OCI-LY3 (cell line): Measurements from ENCODE around the gene RTKN.

Experiments used
- H2AFZ ChIP-seq: fragments of 200-600, 300-600 bp; shearing (Covaris generic); 2 replicates; pipeline ENCODE4 v1.6.0; 2014; ENCODE audit warnings: antibody characterized with exemption, low read depth, low read length
- H3K27ac ChIP-seq: fragments of 200-600, 300-600 bp; sonication (generic); 2 replicates; pipeline ENCODE4 v1.5.1; 2014; ENCODE audit warnings: mild to moderate bottlenecking, low read length, moderate library complexity, mixed read lengths
- H3K27me3 ChIP-seq: fragments of 200-600, 300-600 bp; sonication (generic); 2 replicates; pipeline ENCODE4 v1.6.1; 2014; ENCODE audit warnings: low read depth, low read length, mixed read lengths
- H3K36me3 ChIP-seq: fragments of 200-600, 300-600 bp; sonication (generic); replicated peaks from 2 replicates; pipeline ENCODE3; 2014; ENCODE audit warnings: low read depth, low read length, mixed read lengths
- H3K4me1 ChIP-seq: fragments of 300-600, 200-600 bp; sonication (generic); 2 replicates; pipeline ENCODE4 v1.6.1; 2014; ENCODE audit warnings: low read length, mixed read lengths
- H3K4me2 ChIP-seq: fragments of 200-600, 300-600 bp; sonication (generic); 2 replicates; pipeline ENCODE4 v1.6.1; 2014; ENCODE audit warnings: low read length, mixed read lengths
- H3K4me3 ChIP-seq: fragments of 300-600, 200-600 bp; sonication (generic); 2 replicates; pipeline ENCODE4 v1.5.1; 2014; ENCODE audit warnings: antibody characterized with exemption, mild to moderate bottlenecking, low read length, moderate library complexity
- H3K79me2 ChIP-seq: fragments of 300-600, 200-600 bp; shearing (Covaris generic); 2 replicates; pipeline ENCODE4 v1.6.1; 2014; ENCODE audit warnings: mild to moderate bottlenecking, low read length, mixed read lengths
- H3K9ac ChIP-seq: fragments of 300-600, 200-600 bp; shearing (Covaris generic); 2 replicates; pipeline ENCODE4 v1.6.0; 2014; ENCODE audit warnings: mild to moderate bottlenecking, low read length, moderate library complexity
- H3K9me3 ChIP-seq: fragments of 200-600, 300-600 bp; shearing (Covaris generic); 2 replicates; pipeline ENCODE4 v1.6.1; 2014; ENCODE audit warnings: low read length, mixed read lengths; ENCODE audit not compliant: insufficient read depth
- H4K20me1 ChIP-seq: fragments of 200-600, 300-600 bp; sonication (generic); 2 replicates; pipeline ENCODE4 v1.6.1; 2016; ENCODE audit warnings: low read length, mixed read lengths; ENCODE audit not compliant: insufficient read depth
- EZH2phosphoT487 ChIP-seq: fragments of 200-600 bp; shearing (Covaris generic); IDR thresholded peaks from 2 replicates; pipeline ENCODE4 v1.6.1; 2018; ENCODE audit warnings: antibody characterized with exemption, mixed run types, low read depth
- TF ChIP-seq, protein P1 (sequence below): fragments of 200-600, 300-600 bp; sonication (generic); IDR thresholded peaks from 2 replicates; pipeline ENCODE4 v1.5.1; 2014; ENCODE audit warnings: antibody characterized with exemption, low read length, low read depth

RTKN gene

DNA sequence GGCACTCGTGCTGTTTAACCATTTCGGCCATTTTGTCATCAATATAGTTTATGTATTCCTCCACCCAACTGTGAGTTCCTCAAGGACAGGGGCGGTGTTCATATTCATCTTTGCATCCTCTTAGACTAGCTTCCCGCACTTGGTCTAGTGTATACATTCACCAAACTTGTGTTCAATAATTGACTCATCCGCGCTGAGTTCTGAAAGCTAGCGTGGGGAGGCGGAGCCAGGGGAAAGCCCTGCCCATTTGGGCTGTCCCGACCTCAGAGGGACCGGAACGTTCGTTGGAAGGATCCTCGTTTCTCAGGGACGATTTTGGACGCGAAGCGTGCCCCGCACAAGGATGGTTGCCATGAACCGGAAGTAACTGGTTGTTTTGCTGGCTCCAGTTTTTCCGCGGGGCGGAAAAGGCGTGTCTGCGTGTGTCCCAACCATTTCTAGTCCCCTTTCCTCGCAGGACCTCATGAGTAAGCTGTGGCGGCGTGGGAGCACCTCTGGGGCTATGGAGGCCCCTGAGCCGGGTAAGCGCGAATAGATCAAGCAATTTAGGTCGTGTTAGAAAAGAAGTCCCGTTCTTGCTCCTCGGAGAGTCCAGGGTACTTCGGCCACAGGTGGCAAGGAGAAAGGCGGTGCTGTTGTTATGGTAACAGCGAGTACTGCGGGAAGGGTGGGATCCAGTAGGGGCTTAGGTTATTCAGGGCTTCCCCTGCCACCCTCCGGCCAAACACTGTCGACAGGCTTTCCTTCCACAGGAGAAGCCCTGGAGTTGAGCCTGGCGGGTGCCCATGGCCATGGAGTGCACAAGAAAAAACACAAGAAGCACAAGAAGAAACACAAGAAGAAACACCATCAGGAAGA, 13.1 kb upstream of the RTKN start, which contains the start of gene INO80B:
Gene INO80B (plus strand): TSS at position 434 of the 858 bp plus-strand sequence. CDS start 30 bp downstream, at position 464.
- peaks cover 20% of the 10 kb centered on the region for H3K79me2 ChIP-seq
- H4K20me1 ChIP-seq, result no peaks in the 10 kb centered on the region
- H3K9me3 ChIP-seq, result no peaks in the 10 kb centered on the region
- H3K4me1 ChIP-seq, result peaks cover 23% of the 10 kb centered on the region
- peak within 1 kb of the TSS; percentile 54 for H3K27ac ChIP-seq
- peak within 1 kb of the TSS; percentile 68 for H3K9ac ChIP-seq
- TF ChIP-seq, protein P1, sequence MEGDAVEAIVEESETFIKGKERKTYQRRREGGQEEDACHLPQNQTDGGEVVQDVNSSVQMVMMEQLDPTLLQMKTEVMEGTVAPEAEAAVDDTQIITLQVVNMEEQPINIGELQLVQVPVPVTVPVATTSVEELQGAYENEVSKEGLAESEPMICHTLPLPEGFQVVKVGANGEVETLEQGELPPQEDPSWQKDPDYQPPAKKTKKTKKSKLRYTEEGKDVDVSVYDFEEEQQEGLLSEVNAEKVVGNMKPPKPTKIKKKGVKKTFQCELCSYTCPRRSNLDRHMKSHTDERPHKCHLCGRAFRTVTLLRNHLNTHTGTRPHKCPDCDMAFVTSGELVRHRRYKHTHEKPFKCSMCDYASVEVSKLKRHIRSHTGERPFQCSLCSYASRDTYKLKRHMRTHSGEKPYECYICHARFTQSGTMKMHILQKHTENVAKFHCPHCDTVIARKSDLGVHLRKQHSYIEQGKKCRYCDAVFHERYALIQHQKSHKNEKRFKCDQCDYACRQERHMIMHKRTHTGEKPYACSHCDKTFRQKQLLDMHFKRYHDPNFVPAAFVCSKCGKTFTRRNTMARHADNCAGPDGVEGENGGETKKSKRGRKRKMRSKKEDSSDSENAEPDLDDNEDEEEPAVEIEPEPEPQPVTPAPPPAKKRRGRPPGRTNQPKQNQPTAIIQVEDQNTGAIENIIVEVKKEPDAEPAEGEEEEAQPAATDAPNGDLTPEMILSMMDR, result no peak
- no peak for TF ChIP-seq EZH2phosphoT487
- no peaks in the 10 kb centered on the region for H3K27me3 ChIP-seq
- peak within 1 kb of the TSS; percentile 87 for H2AFZ ChIP-seq
- H3K4me3 ChIP-seq, result peak within 1 kb of the TSS; percentile 85
- H3K36me3 ChIP-seq, result no peaks in the 10 kb centered on the region
- peak within 1 kb of the TSS; percentile 89 for H3K4me2 ChIP-seq

DNA sequence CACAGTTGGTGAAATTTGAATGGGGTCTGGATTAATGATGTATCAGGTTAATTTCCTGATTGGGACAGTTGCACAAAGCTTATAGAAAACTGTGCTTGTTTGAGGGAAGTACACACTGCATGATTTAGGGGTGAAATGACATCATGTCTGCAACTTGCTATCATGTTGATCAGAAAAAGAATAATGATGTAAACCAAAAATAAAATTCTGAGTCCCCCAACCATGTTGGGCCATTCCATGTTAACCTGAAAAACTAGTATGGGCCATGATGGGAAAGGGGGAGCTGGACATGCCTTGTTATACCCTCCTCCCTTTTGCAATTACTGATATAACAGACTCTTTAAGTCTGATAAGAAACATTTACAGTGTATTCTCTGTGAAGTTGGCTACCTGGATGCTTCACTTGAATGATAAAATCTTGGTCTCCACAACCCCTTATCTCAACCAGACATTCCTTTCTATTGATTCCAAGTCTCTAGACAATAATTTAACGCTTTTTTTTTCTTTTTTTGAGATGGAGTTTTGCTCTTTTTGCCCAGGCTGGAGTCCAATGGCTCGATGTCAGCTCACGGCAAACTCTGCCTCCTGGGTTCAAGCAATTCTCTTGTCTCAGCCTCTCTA, 8.9 kb upstream of the RTKN start:
- Histone ChIP-seq H4K20me1 (no peaks in the 10 kb centered on the region), H3K9me3 (no peaks in the 10 kb centered on the region), H2AFZ (no peak overlapping the region), H3K36me3 (no peaks in the 10 kb centered on the region), H3K4me1 (peaks cover 7% of the 10 kb centered on the region), H3K9ac (no peak overlapping the region), H3K79me2 (peaks cover 5% of the 10 kb centered on the region; the same call in 1 of the 2 replicates), H3K27me3 (no peaks in the 10 kb centered on the region), H3K4me2 (no peak overlapping the region), H3K27ac (no peak overlapping the region), H3K4me3 (no peak overlapping the region)
- TF ChIP-seq, protein P1, result no peak
- no peak for TF ChIP-seq EZH2phosphoT487

DNA sequence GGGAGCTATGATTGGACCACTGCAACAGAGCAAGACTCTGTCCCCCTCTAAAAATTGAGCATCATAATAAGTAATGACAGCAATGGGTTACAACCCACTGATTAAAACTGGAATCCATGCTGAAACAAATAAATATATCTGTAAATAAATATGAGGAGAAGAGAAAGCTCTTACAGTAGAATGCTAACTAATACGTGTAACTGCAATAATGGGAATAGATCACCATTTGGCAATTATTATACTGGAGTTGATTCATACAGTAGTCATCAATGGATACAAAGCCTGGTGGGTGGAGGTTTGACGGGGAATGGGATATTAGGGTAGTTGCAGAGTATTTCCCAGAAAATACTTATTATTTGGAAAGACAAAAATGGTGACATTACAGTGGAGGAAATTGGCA, 7.0 kb upstream of the RTKN start:
- Histone ChIP-seq H3K36me3 (no peaks in the 10 kb centered on the region), H3K4me1 (peaks cover 15% of the 10 kb centered on the region), H4K20me1 (no peaks in the 10 kb centered on the region), H2AFZ (no peak overlapping the region), H3K9me3 (no peaks in the 10 kb centered on the region), H3K4me3 (no peak overlapping the region), H3K9ac (no peak overlapping the region), H3K4me2 (no peak overlapping the region), H3K79me2 (no peaks in the 10 kb centered on the region), H3K27me3 (no peaks in the 10 kb centered on the region), H3K27ac (no peak overlapping the region)
- TF ChIP-seq, protein P1, result no peak
- TF ChIP-seq EZH2phosphoT487, result no peak
